ENCODE results near the gene SWAP70. TPM values are rescaled to one million over a fixed set of nuclear protein-coding genes. Genes with fewer than 3 reads are reported as not detected.

Gene SWAP70
- total RNA-seq, 1 donor from 2014 or later = 8.4 TPM

DNA sequence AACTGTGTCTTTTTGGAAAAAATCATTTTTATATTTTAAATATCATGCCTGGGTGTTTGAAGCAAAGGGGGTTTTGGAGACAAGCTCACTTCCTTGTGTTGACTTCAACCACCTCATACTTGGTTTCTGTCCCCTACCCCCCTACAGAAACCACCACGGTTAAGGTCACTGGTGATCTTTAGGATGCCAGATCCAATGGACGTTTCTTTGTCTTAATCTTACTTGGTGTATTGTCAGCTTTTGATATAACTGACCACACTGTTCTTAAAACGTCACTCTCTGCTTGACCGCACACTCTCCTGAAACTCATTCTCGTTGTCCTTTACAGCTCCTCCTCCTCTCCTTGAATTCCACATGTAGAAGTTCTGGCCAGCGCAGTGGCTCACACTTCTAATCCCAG is 34.8 kb upstream of the SWAP70 start:
- DNase-seq (ENCODE audit: low spot score) = no peak
- Mint-ChIP-seq H3K4me1 (ENCODE audit: low read depth) (peaks cover 5% of the 10 kb centered on the region), H3K27ac (no peak overlapping the region), H3K4me3 (ENCODE audit: low read depth) (no peak overlapping the region), H3K9me3 (no peaks in the 10 kb centered on the region), H3K27me3 (ENCODE audit: low read depth) (peaks cover 19% of the 10 kb centered on the region), H3K36me3 (ENCODE audit: low read depth) (no peaks in the 10 kb centered on the region)
- intact Hi-C loops (cut with micrococcal nuclease) = no loop called here

DNA sequence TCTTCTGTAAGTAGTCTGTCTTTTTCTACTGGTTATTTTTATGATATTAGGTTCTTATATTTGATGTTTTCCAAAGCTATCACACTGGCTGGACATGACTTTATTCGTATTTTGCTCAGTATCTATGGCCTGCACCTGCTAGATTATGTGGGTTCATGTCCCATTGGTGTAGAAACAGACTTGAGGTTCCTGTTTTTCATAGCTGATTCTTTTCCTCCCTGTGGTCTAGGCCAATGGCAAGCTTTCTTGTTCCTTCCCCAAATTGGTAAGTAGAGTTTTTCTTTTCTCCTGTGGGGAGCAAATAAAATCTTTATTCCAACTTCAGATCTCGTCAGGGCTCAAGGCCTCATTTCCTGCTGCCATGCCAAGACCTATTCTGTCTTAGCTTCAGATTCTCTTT is 30.2 kb upstream of the SWAP70 start:
- DNase-seq (ENCODE audit: low spot score) = no peak
- Mint-ChIP-seq H3K27me3 (ENCODE audit: low read depth) (peaks cover 5% of the 10 kb centered on the region), H3K4me3 (ENCODE audit: low read depth) (no peak overlapping the region), H3K27ac (no peak overlapping the region), H3K36me3 (ENCODE audit: low read depth) (no peaks in the 10 kb centered on the region), H3K4me1 (ENCODE audit: low read depth) (peaks cover 4% of the 10 kb centered on the region), H3K9me3 (no peaks in the 10 kb centered on the region)
- intact Hi-C loops (cut with micrococcal nuclease) = no loop called here

DNA sequence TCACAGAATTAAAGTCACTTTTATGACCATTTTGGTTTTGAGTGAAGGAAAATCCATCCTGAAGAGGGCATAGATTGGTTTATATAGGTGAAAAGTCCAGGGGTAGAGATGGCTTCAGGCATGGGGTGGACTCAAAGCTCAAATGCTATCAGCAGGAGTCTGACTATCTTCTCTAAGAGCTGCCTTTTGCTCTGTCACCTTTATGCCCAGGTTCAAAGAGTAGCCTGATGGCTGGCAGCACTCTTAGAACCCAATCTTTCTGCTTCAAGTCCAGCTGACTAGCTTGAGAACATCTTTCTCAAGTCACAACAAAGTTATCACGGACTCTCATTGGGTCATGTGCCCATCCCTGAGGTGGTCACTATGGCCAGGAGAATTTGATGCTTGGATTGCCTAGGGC is 27.2 kb upstream of the SWAP70 start:
- intact Hi-C loops (cut with micrococcal nuclease) = no loop called here
- H3K4me3 Mint-ChIP-seq (ENCODE audit: low read depth) = no peak overlapping the region
- H3K27ac Mint-ChIP-seq = no peak overlapping the region
- H3K36me3 Mint-ChIP-seq (ENCODE audit: low read depth) = no peaks in the 10 kb centered on the region
- peaks cover 2% of the 10 kb centered on the region for H3K27me3 Mint-ChIP-seq (ENCODE audit: low read depth)
- DNase-seq (ENCODE audit: low spot score) = no peak
- no peaks in the 10 kb centered on the region for H3K9me3 Mint-ChIP-seq
- peaks cover 4% of the 10 kb centered on the region for H3K4me1 Mint-ChIP-seq (ENCODE audit: low read depth)

DNA sequence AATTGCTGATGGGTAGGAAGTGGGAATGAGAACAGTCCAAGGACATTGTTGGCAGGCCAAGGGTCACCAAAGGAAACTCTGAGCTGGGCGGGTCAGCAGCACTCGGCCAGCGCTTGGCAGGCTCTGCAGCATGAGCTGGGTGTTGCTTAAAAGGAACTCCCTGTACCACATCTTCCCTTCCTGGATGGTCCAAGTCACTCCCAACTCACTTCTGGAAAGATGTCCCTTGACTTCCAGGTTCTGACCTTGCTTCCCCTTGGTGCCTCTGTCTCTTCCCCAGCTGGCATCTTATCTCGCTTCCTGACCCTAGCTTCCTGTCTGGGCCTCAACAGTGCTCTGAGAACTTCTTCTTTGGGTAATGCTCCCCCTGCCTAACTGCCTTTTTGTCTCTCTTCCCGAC is 24.8 kb upstream of the SWAP70 start:
- H3K9me3 Mint-ChIP-seq = no peaks in the 10 kb centered on the region
- H3K4me1 Mint-ChIP-seq (ENCODE audit: low read depth) = peaks cover 4% of the 10 kb centered on the region
- H3K27ac Mint-ChIP-seq = no peak overlapping the region
- H3K4me3 Mint-ChIP-seq (ENCODE audit: low read depth) = no peak overlapping the region
- DNase-seq (ENCODE audit: low spot score) = no peak
- H3K36me3 Mint-ChIP-seq (ENCODE audit: low read depth) = no peaks in the 10 kb centered on the region
- intact Hi-C loops (cut with micrococcal nuclease) = no loop called here
- H3K27me3 Mint-ChIP-seq (ENCODE audit: low read depth) = no peaks in the 10 kb centered on the region

DNA sequence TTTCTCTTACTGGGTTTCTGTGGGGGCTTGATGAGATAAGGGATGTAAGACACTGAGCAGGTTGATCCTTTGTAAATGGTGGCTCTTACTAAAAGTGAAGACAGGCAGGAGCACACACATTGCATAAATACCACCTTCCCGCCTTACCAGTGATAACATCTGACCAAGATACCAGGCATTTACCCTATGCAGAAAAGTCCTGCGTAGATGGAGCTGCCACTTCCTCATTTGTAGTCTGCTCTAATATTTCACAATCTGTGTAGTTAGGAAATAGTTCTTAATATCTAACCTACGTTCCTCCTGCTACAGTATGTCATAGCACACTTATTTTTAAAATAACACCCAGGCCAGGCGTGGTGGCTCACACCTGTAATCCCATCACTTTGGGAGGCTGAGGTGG is 23.9 kb upstream of the SWAP70 start:
- Mint-ChIP-seq H3K27me3 (ENCODE audit: low read depth) (peaks cover 4% of the 10 kb centered on the region), H3K9me3 (no peaks in the 10 kb centered on the region), H3K27ac (no peak overlapping the region), H3K4me1 (ENCODE audit: low read depth) (peaks cover 4% of the 10 kb centered on the region), H3K36me3 (ENCODE audit: low read depth) (no peaks in the 10 kb centered on the region), H3K4me3 (ENCODE audit: low read depth) (no peak overlapping the region)
- no peak for DNase-seq (ENCODE audit: low spot score)
- intact Hi-C loops (cut with micrococcal nuclease) = no loop called here

DNA sequence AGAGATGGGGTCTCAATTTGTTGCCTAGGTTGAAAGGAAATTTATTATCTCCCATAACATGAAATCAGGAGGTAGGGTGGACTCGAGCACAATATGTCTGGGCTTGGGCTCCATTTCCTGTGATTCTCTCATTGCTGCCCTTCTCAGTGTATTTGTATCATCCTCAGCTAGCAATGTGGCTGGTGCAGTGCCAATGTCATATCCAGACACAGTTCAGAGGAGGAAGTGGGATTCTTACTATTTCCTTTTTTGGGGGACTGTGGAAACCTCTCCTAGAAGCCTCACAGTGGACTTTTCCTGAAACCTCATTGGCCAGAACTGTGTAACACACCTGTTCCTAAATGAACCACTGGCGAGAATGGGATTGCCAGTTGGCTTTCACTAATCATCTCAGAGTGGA is 21.0 kb upstream of the SWAP70 start:
- no peak overlapping the region for H3K27ac Mint-ChIP-seq
- intact Hi-C loops (cut with micrococcal nuclease) = no loop called here
- DNase-seq (ENCODE audit: low spot score) = no peak
- H3K4me3 Mint-ChIP-seq (ENCODE audit: low read depth) = no peak overlapping the region
- peaks cover 8% of the 10 kb centered on the region for H3K27me3 Mint-ChIP-seq (ENCODE audit: low read depth)
- peaks cover 4% of the 10 kb centered on the region for H3K9me3 Mint-ChIP-seq
- H3K36me3 Mint-ChIP-seq (ENCODE audit: low read depth) = no peaks in the 10 kb centered on the region
- H3K4me1 Mint-ChIP-seq (ENCODE audit: low read depth) = peaks cover 4% of the 10 kb centered on the region

DNA sequence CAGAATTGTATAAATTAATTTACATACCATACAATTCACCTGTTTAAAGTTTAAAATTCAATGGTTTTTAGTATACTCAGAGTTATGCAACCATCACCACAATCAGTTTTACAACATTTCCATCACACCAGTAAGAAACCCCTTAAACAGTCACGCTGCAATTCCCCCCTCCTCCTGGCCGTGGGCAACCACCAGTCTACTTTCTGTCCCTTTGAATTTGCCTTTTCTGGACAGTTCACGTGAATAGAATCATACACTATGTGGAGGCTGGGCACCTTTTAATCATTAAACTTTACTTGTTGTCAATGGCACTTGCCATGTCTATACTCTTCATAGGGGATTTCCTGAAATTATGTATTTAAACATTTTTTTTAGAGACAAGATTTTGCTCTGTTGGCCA is 20.1 kb upstream of the SWAP70 start:
- Mint-ChIP-seq H3K9me3 (peaks cover 9% of the 10 kb centered on the region), H3K4me3 (ENCODE audit: low read depth) (no peak overlapping the region), H3K27ac (no peak overlapping the region), H3K36me3 (ENCODE audit: low read depth) (no peaks in the 10 kb centered on the region), H3K4me1 (ENCODE audit: low read depth) (peaks cover 4% of the 10 kb centered on the region), H3K27me3 (ENCODE audit: low read depth) (peaks cover 10% of the 10 kb centered on the region)
- no peak for DNase-seq (ENCODE audit: low spot score)
- intact Hi-C loops (cut with micrococcal nuclease) = no loop called here

DNA sequence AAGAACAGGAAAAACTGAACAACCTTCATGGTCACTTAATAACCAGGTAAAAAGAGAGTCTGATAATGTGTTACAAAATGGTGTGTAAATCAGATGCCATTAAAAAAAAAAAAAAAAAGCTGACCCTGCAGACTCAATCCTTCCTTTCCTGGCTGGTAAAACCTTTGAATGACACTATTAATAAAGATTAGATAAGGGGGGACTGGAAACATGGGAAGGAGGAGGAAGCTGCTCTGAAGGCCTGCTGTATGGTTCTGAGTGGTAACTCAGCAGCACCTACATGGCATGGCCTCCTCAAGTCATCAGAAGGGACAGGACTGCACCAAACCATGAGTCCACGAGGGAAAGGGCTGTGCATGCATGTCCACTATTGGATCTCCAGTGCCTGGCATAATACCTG is 18.0 kb upstream of the SWAP70 start:
- DNase-seq (ENCODE audit: low spot score) = no peak
- Mint-ChIP-seq H3K27ac (no peak overlapping the region), H3K27me3 (ENCODE audit: low read depth) (peaks cover 10% of the 10 kb centered on the region), H3K9me3 (peaks cover 9% of the 10 kb centered on the region), H3K4me1 (ENCODE audit: low read depth) (no peaks in the 10 kb centered on the region), H3K36me3 (ENCODE audit: low read depth) (no peaks in the 10 kb centered on the region), H3K4me3 (ENCODE audit: low read depth) (no peak overlapping the region)
- intact Hi-C loops (cut with micrococcal nuclease) = no loop called here

DNA sequence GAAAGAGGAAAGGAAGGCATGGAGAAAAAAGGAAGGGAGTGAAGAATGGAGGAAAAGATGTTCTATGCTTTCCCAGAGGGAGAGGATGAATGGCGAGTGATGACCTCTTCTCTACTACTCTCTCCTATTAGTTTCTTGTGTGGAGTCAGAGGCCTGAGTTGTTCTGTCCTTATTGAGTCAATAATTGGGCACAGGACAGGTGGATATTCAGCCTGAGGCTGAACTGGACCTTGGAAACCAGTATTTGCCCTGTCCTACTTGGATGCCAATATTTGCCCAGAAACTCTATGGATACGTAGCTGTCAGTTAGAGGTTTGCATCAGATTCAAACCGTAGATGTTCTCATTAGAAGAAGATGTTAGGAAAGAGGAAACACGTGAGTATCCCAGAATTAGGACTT is 17.6 kb upstream of the SWAP70 start:
- peaks cover 10% of the 10 kb centered on the region for H3K27me3 Mint-ChIP-seq (ENCODE audit: low read depth)
- H3K27ac Mint-ChIP-seq = no peak overlapping the region
- intact Hi-C loops (cut with micrococcal nuclease) = no loop called here

DNA sequence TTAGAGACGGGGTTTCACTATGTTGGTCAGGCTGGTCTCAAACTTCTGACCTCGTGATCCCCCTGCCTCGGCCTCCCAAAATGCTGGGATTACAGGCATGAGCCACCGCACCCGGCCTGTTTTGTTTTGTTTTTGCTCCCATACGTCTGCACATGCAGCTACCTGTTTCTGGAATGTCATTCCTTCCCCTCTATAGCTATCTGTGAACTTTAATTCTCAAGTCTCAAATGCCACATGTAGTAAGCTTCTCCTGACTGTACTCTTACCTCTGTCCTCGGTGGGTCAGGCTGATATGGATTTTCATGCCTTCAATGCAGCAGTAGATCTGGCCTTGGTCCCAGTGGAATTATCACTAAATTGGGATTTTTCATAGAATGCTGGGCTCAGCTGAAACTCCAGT is 12.4 kb upstream of the SWAP70 start:
- H3K27me3 Mint-ChIP-seq (ENCODE audit: low read depth) = peaks cover 2% of the 10 kb centered on the region

More for the DNA sequence above, 17.6 kb upstream of the SWAP70 start:
- no peak for DNase-seq (ENCODE audit: low spot score)
- H3K9me3 Mint-ChIP-seq = peaks cover 9% of the 10 kb centered on the region
- no peaks in the 10 kb centered on the region for H3K36me3 Mint-ChIP-seq (ENCODE audit: low read depth)
- no peak overlapping the region for H3K4me3 Mint-ChIP-seq (ENCODE audit: low read depth)
- H3K4me1 Mint-ChIP-seq (ENCODE audit: low read depth) = no peaks in the 10 kb centered on the region

DNA sequence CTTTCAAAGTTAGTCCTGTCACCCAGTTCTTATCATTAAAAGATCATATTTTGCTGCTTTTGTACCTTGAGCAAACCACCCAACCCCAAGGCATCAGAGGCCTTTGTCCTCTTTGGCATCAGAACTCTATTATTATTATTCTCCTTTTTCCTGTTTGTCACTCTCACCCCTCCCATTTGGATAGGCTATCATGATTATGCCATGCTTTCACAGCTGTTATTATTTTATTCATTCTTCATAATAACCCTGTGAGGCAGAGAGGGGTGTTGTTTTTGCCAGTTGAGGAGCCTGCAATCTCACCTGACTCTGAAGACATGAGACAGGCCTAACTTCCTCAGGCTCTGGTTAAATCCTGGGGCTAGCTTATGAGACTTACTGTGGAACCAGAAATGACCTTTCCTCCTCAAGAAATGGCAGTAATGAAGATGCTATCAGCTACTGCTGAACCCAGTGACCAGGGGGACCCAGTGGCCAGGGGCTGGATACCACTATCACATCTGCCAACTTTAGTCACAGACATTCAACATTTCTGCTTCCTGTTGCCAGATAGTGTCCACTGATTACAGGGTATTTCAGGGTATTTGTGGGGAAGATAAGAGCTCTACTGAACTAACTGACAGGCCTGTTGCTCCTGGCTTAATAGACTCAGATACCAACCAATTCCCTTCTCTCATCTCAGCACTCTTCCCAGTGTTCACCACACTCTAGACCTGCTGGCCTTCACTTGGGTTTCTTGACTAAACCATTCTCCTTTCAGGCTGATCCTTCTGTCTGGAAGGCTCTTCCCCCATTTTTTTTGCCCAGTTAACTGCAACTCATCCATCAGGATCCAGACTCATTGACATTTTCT is 11.8 kb upstream of the SWAP70 start:
- no peak overlapping the region for H3K27ac Mint-ChIP-seq
- peaks cover 2% of the 10 kb centered on the region for H3K27me3 Mint-ChIP-seq (ENCODE audit: low read depth)
- H3K36me3 Mint-ChIP-seq (ENCODE audit: low read depth) = no peaks in the 10 kb centered on the region
- no peak for DNase-seq (ENCODE audit: low spot score)
- H3K4me3 Mint-ChIP-seq (ENCODE audit: low read depth) = no peak overlapping the region
- intact Hi-C loops (cut with micrococcal nuclease) = no loop called here
- H3K9me3 Mint-ChIP-seq = peaks cover 9% of the 10 kb centered on the region
- peaks cover 2% of the 10 kb centered on the region for H3K4me1 Mint-ChIP-seq (ENCODE audit: low read depth)

More for the DNA sequence above, 12.4 kb upstream of the SWAP70 start:
- peaks cover 9% of the 10 kb centered on the region for H3K9me3 Mint-ChIP-seq
- peaks cover 2% of the 10 kb centered on the region for H3K4me1 Mint-ChIP-seq (ENCODE audit: low read depth)
- DNase-seq (ENCODE audit: low spot score) = no peak
- H3K4me3 Mint-ChIP-seq (ENCODE audit: low read depth) = no peak overlapping the region
- H3K27ac Mint-ChIP-seq = no peak overlapping the region
- no peaks in the 10 kb centered on the region for H3K36me3 Mint-ChIP-seq (ENCODE audit: low read depth)
- intact Hi-C loops (cut with micrococcal nuclease) = no loop called here

DNA sequence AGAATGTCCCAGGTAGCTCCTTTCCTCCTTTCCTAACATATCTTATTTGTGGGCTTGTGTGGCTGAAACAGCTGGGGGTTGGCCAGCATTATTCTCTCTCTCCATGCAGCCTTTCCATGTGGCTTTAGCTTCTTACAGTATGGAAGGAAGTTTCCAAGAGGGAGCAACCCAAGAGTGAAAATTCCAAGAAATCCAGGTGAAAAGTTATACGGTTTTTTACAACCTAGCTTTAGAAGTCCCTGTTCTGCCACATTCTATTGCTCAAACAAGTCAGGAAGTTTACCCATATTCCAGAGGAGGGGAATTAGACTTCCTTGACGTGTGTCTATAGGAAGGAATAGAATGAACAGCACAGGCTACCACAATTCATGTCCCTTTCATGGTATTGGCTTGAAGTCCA is 10.0 kb upstream of the SWAP70 start:
- no peak for DNase-seq (ENCODE audit: low spot score)
- Mint-ChIP-seq H3K27ac (no peak overlapping the region), H3K9me3 (no peaks in the 10 kb centered on the region), H3K4me1 (ENCODE audit: low read depth) (peaks cover 2% of the 10 kb centered on the region), H3K36me3 (ENCODE audit: low read depth) (no peaks in the 10 kb centered on the region), H3K4me3 (ENCODE audit: low read depth) (no peak overlapping the region), H3K27me3 (ENCODE audit: low read depth) (no peaks in the 10 kb centered on the region)
- intact Hi-C loops (cut with micrococcal nuclease) = no loop called here

DNA sequence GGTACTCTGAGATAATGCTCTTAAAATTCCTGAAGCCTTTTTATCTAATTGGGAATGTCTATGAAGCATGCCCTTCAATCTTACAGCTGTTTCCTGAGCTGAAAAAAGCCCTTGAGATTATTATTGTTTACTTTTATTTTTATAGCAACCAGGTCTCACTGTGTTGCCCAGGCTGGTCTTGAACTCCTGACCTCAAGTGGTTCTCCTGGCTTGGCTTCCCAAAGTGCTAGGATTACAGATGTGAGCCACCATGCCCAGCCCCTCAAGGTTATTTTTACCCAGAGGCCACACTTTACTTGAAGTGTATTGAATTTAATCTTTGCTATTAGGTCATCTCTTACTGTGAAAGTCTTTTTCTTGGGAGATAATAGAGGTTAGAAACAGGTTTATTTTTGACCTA is 7.0 kb upstream of the SWAP70 start:
- Mint-ChIP-seq H3K4me3 (ENCODE audit: low read depth) (no peak overlapping the region), H3K27me3 (ENCODE audit: low read depth) (peaks cover 15% of the 10 kb centered on the region), H3K9me3 (no peaks in the 10 kb centered on the region), H3K36me3 (ENCODE audit: low read depth) (no peaks in the 10 kb centered on the region), H3K4me1 (ENCODE audit: low read depth) (peaks cover 2% of the 10 kb centered on the region), H3K27ac (no peak overlapping the region)
- DNase-seq (ENCODE audit: low spot score) = no peak
- intact Hi-C loops (cut with micrococcal nuclease) = no loop called here

Measured in activated T-helper 2 cell treated with anti-CD3 and anti-CD28 coated beads, Interferon-gamma antibody, Interleukin-2, Interleukin-4, amounts not matched to agents 10 μg/mL and 5 μg/mL and 100 μg/mL, durations not matched to agents 14 hours and 24 hours and 36 hours (primary cell).